NT2/D1 (cell line): Measurements from ENCODE around the gene HPS1.

ENCODE experiments used
- SUZ12 ChIP-seq: IDR thresholded peaks from 2 replicates; pipeline ENCODE4 v1.6.1; 2011; ENCODE audit not compliant: insufficient read length, insufficient read depth; ENCODE audit errors: extremely low read depth
- YY1 ChIP-seq: IDR thresholded peaks from 2 replicates; pipeline ENCODE4 v1.6.1; 2011; ENCODE audit not compliant: insufficient read length, insufficient read depth
- ZNF274 ChIP-seq: IDR thresholded peaks from 2 replicates; pipeline ENCODE4 v1.6.1; 2011; ENCODE audit warnings: mild to moderate bottlenecking, low read depth, low read length

- TF ChIP-seq YY1 (no peak), SUZ12 (no peak), ZNF274 (no peak)
Measured at GRCh38 chr10:98414578-98414931, 32.2 kb downstream of the HPS1 start.
